Measurements from ENCODE around the gene SP1. TPM values are rescaled to one million over a fixed set of nuclear protein-coding genes. Genes with fewer than 3 reads are reported as not detected.
A peak's percentile ranks its signal among the peaks of the same experiment; 100 is the strongest.

SP1 gene
- total RNA-seq, 2 experiments from 2014 or later: 67.2 to 70.3 TPM

- ChIA-PET CTCF (interaction anchor here (1.0 to 4.2 kb wide), 5 partner anchors 10 to 87 kb away, joined by 3 to 25 read pairs (median 4); no protein-coding TSS in a partner anchor), POLR2A (interaction anchor here (1.2 to 1.7 kb wide), 2 partner anchors 50 to 115 kb away, joined by 3 read pairs; no protein-coding TSS in a partner anchor)
- Mint-ChIP-seq H3K36me3 (ENCODE audit: low read depth) (no peaks in the 10 kb centered on the region), H3K27me3 (peaks cover 37% of the 10 kb centered on the region), H3K4me3 (no peak overlapping the region), H3K4me1 (ENCODE audit: low read depth) (peaks cover 5% of the 10 kb centered on the region), H3K9me3 (no peaks in the 10 kb centered on the region), H3K27ac (no peak overlapping the region)
- ATAC-seq (no peak), DNase-seq (no peak)
- TF ChIP-seq CTCF (IDR thresholded peaks at IDR 0.05): no peak
- intact Hi-C loops (cut with micrococcal nuclease): no loop called here
Observed at GRCh38 chr12:53333845-53334244, 46.1 kb upstream of the SP1 start.

- no peaks in the 10 kb centered on the region for H3K36me3 Mint-ChIP-seq (ENCODE audit: low read depth)
- ChIA-PET CTCF (interaction anchor here (1.1 to 4.2 kb wide), 5 partner anchors 10 to 18 kb away, joined by 4 to 25 read pairs (median 5); no protein-coding TSS in a partner anchor), POLR2A (interaction anchor here (1.1 to 2.0 kb wide), 4 partner anchors 10 to 61 kb away, joined by 3 to 8 read pairs (median 4); no protein-coding TSS in a partner anchor)
- intact Hi-C loops (cut with micrococcal nuclease): no loop called here
- H3K9me3 Mint-ChIP-seq: no peaks in the 10 kb centered on the region
- no peak for ATAC-seq
- H3K27ac Mint-ChIP-seq: no peak overlapping the region
- peaks cover 5% of the 10 kb centered on the region for H3K4me1 Mint-ChIP-seq (ENCODE audit: low read depth)
- DNase-seq: no peak
- H3K4me3 Mint-ChIP-seq: no peak overlapping the region
- peaks cover 38% of the 10 kb centered on the region for H3K27me3 Mint-ChIP-seq
- TF ChIP-seq CTCF (IDR thresholded peaks at IDR 0.05): no peak
Observed at GRCh38 chr12:53334822-53335221, 45.2 kb upstream of the SP1 start.

- Mint-ChIP-seq H3K4me3 (no peak within 1 kb of the TSS), H3K27ac (no peak within 1 kb of the TSS), H3K36me3 (ENCODE audit: low read depth) (no peaks in the 10 kb centered on the region), H3K9me3 (no peaks in the 10 kb centered on the region), H3K27me3 (peaks cover 42% of the 10 kb centered on the region), H3K4me1 (ENCODE audit: low read depth) (peaks cover 13% of the 10 kb centered on the region)
- peak; percentile 23 for ATAC-seq
- CTCF ChIA-PET: interaction anchor here (1.1 to 4.2 kb wide), 5 partner anchors 8 to 17 kb away, joined by 3 to 25 read pairs (median 6); no protein-coding TSS in a partner anchor
- intact Hi-C loops (cut with micrococcal nuclease): no loop called here
- no peak for DNase-seq
- TF ChIP-seq CTCF (IDR thresholded peaks at IDR 0.05): no peak
- POLR2A ChIA-PET: interaction anchor here (0.6 to 2.0 kb wide), 4 partner anchors 9 to 43 kb away, joined by 3 to 8 read pairs (median 4); partner anchors contain the start of gene SP1
Observed at GRCh38 chr12:53336181-53336681, 43.7 kb upstream of the SP1 start, which contains the start of gene SP7. SP7 (minus strand) TSS chr12:53336354; CDS start chr12:53335646, 708 bp downstream.

- no peak for TF ChIP-seq CTCF (IDR thresholded peaks at IDR 0.05)
- H3K27me3 Mint-ChIP-seq: peaks cover 38% of the 10 kb centered on the region
- ATAC-seq (no peak), DNase-seq (no peak)
- H3K36me3 Mint-ChIP-seq (ENCODE audit: low read depth): no peaks in the 10 kb centered on the region
- H3K4me3 Mint-ChIP-seq: no peak overlapping the region
- no peak overlapping the region for H3K27ac Mint-ChIP-seq
- H3K4me1 Mint-ChIP-seq (ENCODE audit: low read depth): peaks cover 13% of the 10 kb centered on the region
- no peaks in the 10 kb centered on the region for H3K9me3 Mint-ChIP-seq
- intact Hi-C loops (cut with micrococcal nuclease): no loop called here
- CTCF ChIA-PET: interaction anchor here (1.2 kb wide), 1 partner anchor 18 kb away, joined by 3 read pairs; no protein-coding TSS in a partner anchor
- POLR2A ChIA-PET: interaction anchor here (0.6 to 1.3 kb wide), 2 partner anchors 110 to 145 kb away, joined by 3 read pairs; no protein-coding TSS in a partner anchor
Observed at GRCh38 chr12:53338017-53338416, 42.0 kb upstream of the SP1 start.

GRCh38 chr12:53338916-53339315 lies 41.1 kb upstream of the SP1 start:
- no peak for TF ChIP-seq CTCF (IDR thresholded peaks at IDR 0.05)
- no peak for DNase-seq
- Mint-ChIP-seq H3K9me3 (no peaks in the 10 kb centered on the region), H3K27ac (no peak overlapping the region), H3K4me1 (ENCODE audit: low read depth) (peaks cover 16% of the 10 kb centered on the region), H3K27me3 (peaks cover 35% of the 10 kb centered on the region), H3K36me3 (ENCODE audit: low read depth) (no peaks in the 10 kb centered on the region), H3K4me3 (no peak overlapping the region)
- intact Hi-C loops (cut with micrococcal nuclease): no loop called here
- no peak for ATAC-seq
- POLR2A ChIA-PET: no interaction called here
- CTCF ChIA-PET: interaction anchor here (1.2 kb wide), 1 partner anchor 19 kb away, joined by 3 read pairs; no protein-coding TSS in a partner anchor

Measured in activated CD8-positive, alpha-beta T cell treated with anti-CD3 and anti-CD28 coated beads for 36 hours (primary cell).